ENCODE data around the gene HCAR3. TPM values are rescaled to one million over a fixed set of nuclear protein-coding genes. Genes with fewer than 3 reads are reported as not detected.
"Not testable (repeated sequence)": the region's sequence is repeated elsewhere in the genome, so short reads cannot be mapped to it uniquely, and the experiment has no call there.

HCAR3 gene
- total and polyA plus RNA-seq, 2 experiments from 2014 or later: not detected

DNA sequence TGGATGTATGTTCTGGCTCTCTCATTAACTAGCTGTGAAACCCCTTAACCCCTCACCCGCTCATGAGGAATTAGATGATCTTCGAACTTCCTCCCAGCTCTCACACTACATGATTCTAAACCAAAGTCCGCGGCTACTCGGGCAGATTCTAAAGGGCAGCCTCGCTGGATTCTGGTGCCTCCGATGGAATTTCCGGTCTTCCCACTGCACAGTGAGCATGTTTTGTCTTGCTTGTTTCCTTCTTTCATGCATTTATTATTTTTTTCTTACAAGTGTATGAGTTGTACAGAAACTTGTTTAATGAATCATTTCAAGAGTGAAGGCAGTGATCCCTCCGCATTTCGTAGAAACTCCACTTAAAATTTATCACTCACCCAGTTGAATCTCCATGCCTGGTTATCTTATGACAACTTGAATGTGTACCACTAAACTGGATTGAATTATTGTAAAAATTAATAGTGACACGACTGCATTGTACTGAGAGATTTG is 4.5 kb upstream of the HCAR3 start:
- WGBS, 2 experiments (ENCODE audit: low coverage in 1 of 2, low lambda C conversion rate in 2 of 2, missing lambda C conversion rate in 2 of 2): 89 to 90% methylated on average over 11 of the region's 11 CpGs
- no peaks in the 10 kb centered on the region for H4K20me1 ChIP-seq (ENCODE audit: insufficient read depth)
- no peak overlapping the region for H3K9ac ChIP-seq
- no peaks in the 10 kb centered on the region for H3K9me3 ChIP-seq (ENCODE audit: low read depth)
- no peak for TF ChIP-seq EZH2phosphoT487 (IDR thresholded peaks at IDR 0.05; ENCODE audit: insufficient read depth, low read depth)
- TF ChIP-seq EZH2 (IDR thresholded peaks at IDR 0.05; ENCODE audit: insufficient read depth, poor library complexity, severe bottlenecking): no peak
- peaks cover 7% of the 10 kb centered on the region; the same call in 1 of the 2 replicates for H3K4me1 ChIP-seq (ENCODE audit: insufficient read depth)
- H2AFZ ChIP-seq: no peak overlapping the region
- H3K27ac ChIP-seq: no peak overlapping the region
- H3K36me3 ChIP-seq (ENCODE audit: low read depth): no peaks in the 10 kb centered on the region
- no peak overlapping the region for H3K4me2 ChIP-seq (ENCODE audit: unreplicated experiment)
- peaks cover 6% of the 10 kb centered on the region; the same call in 1 of the 2 replicates for H3F3A ChIP-seq (ENCODE audit: insufficient read depth)
- in situ Hi-C loops (cut with MboI): no loop called here
- H3K79me2 ChIP-seq (ENCODE audit: insufficient read depth): no peaks in the 10 kb centered on the region
- H3K27me3 ChIP-seq (replicated peaks; ENCODE audit: insufficient read depth): no peaks in the 10 kb centered on the region
- no peaks in the 10 kb centered on the region for H3K9me2 ChIP-seq (ENCODE audit: insufficient read depth)
- no peak for DNase-seq
- H3K4me3 ChIP-seq: no peak overlapping the region

DNA sequence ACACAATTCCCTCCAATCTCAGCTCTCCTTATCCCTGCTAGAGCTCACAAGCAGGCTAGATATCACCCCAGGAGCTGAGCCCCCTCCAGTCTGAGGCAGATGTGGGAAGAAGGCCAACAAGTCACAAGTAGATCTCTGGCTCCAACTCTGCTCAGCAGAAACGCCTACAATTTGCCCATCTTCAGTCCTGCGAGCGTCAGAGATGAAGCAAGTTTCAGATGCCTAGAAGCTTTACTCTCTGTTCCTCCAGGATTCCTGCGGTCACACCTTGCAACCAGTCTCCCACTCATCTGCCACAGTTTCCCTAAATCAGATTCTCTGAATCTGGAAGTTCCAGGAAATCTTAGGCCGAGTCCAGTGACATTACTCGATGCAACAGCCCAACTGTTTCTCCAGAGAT is 1.4 kb downstream of the HCAR3 start:
- in situ Hi-C loops (cut with MboI); H3K9me3 ChIP-seq (ENCODE audit: low read depth); H3K4me1 ChIP-seq (ENCODE audit: insufficient read depth); H3F3A ChIP-seq (ENCODE audit: insufficient read depth); H3K36me3 ChIP-seq (ENCODE audit: low read depth); H3K9ac ChIP-seq; H3K4me2 ChIP-seq (ENCODE audit: unreplicated experiment); H3K9me2 ChIP-seq (ENCODE audit: insufficient read depth); H3K27me3 ChIP-seq (replicated peaks; ENCODE audit: insufficient read depth); H2AFZ ChIP-seq; H4K20me1 ChIP-seq (ENCODE audit: insufficient read depth); H3K79me2 ChIP-seq (ENCODE audit: insufficient read depth); H3K4me3 ChIP-seq; H3K27ac ChIP-seq: not testable (repeated sequence)
- 20 to 21% methylated on average over 6 of the region's 6 CpGs for WGBS, 2 experiments (ENCODE audit: low coverage in 1 of 2, low lambda C conversion rate in 2 of 2, missing lambda C conversion rate in 2 of 2)
- DNase-seq: peak; percentile 40

DNA sequence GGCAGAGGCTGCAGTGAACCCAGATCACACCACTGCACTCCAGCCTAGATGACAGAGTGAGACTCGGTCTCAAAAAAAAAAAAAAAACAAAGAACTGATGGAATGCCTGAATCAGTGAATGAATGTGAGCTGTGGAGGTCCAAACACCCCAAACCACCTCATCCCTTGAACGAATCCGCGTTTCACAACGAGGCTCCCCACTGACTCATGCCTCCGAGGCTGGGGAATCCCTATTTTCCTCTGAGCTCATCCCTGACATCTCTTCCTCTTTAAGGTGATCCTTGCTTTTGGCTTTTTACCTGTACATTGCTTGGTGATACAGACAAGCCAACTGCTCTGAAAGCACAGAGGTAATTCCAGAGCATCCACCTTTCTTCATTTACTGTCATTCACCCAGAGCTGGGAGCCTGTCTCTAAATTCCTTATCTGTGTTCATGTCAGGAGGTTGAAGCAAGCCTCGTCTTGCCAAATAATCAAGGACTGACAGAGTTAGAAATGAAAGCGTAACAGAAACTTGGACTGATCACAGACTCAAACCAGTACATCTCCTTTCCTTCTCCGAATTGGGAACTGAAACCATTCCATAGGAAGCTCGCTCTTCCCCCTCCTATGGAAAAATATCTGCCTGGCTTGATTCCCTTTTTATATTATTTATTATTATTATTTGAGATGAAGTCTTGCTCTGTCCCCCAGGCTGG is 3.0 kb downstream of the HCAR3 start:
- H3K9ac ChIP-seq; H3K4me3 ChIP-seq; H2AFZ ChIP-seq; DNase-seq; H3K27ac ChIP-seq; H3K27me3 ChIP-seq (replicated peaks; ENCODE audit: insufficient read depth); H3K79me2 ChIP-seq (ENCODE audit: insufficient read depth); in situ Hi-C loops (cut with MboI); H3K9me3 ChIP-seq (ENCODE audit: low read depth); H3K9me2 ChIP-seq (ENCODE audit: insufficient read depth); H3K4me1 ChIP-seq (ENCODE audit: insufficient read depth); H3F3A ChIP-seq (ENCODE audit: insufficient read depth); H3K4me2 ChIP-seq (ENCODE audit: unreplicated experiment); H3K36me3 ChIP-seq (ENCODE audit: low read depth); H4K20me1 ChIP-seq (ENCODE audit: insufficient read depth): not testable (repeated sequence)
- 93 to 94% methylated on average over 4 of the region's 10 CpGs for WGBS, 2 experiments (ENCODE audit: low coverage in 1 of 2, low lambda C conversion rate in 2 of 2, missing lambda C conversion rate in 2 of 2)

DNA sequence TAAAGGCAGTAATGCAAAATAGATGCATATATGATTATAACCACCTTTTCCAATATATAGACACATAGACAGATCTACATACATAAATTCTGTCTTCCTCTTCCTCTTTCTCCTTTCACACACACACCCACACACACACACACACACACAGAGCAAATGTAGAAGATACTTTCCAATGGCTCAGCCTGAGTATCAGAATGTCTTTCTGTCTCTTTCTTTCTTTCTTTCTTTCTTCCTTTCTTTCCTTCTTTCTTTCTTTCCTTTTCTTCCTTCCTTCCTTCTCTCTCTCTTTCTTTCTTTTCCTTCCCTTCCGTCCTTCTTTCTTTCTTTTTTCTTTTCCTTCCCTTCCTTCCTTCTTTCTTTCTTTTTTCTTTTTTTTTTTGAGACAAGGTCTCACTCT is 5.3 kb downstream of the HCAR3 start:
- in situ Hi-C loops (cut with MboI); H3K9me3 ChIP-seq (ENCODE audit: low read depth); H3K4me2 ChIP-seq (ENCODE audit: unreplicated experiment); H3K36me3 ChIP-seq (ENCODE audit: low read depth); H2AFZ ChIP-seq; H3F3A ChIP-seq (ENCODE audit: insufficient read depth); H3K4me1 ChIP-seq (ENCODE audit: insufficient read depth); H3K9me2 ChIP-seq (ENCODE audit: insufficient read depth); H3K79me2 ChIP-seq (ENCODE audit: insufficient read depth); H4K20me1 ChIP-seq (ENCODE audit: insufficient read depth); DNase-seq; H3K27ac ChIP-seq; H3K4me3 ChIP-seq; H3K27me3 ChIP-seq (replicated peaks; ENCODE audit: insufficient read depth); H3K9ac ChIP-seq: not testable (repeated sequence)
- WGBS, 2 experiments (ENCODE audit: low coverage in 1 of 2, low lambda C conversion rate in 2 of 2, missing lambda C conversion rate in 2 of 2): 40 to 76% methylated on average over 1 of the region's 1 CpG

DNA sequence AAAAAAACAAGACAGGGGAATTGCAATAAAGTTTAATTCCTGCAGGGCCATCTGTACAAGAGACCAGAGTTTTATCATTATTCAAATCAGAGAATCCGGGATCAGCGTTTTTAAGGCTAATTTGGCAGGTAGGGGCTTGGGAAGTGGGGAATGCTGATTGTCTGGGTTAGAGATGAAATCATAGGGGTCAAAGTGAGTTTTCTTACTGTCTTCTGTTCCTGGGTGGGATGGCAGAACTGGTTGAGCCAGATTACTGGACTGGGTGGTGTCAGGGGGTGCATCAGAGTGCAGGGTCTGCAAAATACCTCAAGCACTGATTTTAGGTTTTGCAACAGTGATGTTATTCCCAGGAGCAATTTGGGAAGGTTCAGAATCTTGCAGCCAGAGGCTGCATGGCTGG is 6.3 kb downstream of the HCAR3 start:
- H3K36me3 ChIP-seq (ENCODE audit: low read depth); H3F3A ChIP-seq (ENCODE audit: insufficient read depth); H3K9ac ChIP-seq; H3K9me3 ChIP-seq (ENCODE audit: low read depth); H3K27ac ChIP-seq; DNase-seq; H3K27me3 ChIP-seq (replicated peaks; ENCODE audit: insufficient read depth); H3K4me1 ChIP-seq (ENCODE audit: insufficient read depth); H3K9me2 ChIP-seq (ENCODE audit: insufficient read depth); H3K4me2 ChIP-seq (ENCODE audit: unreplicated experiment); H4K20me1 ChIP-seq (ENCODE audit: insufficient read depth); in situ Hi-C loops (cut with MboI); H2AFZ ChIP-seq; H3K79me2 ChIP-seq (ENCODE audit: insufficient read depth); H3K4me3 ChIP-seq: not testable (repeated sequence)
- WGBS, 2 experiments (ENCODE audit: low coverage in 1 of 2, low lambda C conversion rate in 2 of 2, missing lambda C conversion rate in 2 of 2): 33 to 35% methylated on average over 2 of the region's 2 CpGs

DNA sequence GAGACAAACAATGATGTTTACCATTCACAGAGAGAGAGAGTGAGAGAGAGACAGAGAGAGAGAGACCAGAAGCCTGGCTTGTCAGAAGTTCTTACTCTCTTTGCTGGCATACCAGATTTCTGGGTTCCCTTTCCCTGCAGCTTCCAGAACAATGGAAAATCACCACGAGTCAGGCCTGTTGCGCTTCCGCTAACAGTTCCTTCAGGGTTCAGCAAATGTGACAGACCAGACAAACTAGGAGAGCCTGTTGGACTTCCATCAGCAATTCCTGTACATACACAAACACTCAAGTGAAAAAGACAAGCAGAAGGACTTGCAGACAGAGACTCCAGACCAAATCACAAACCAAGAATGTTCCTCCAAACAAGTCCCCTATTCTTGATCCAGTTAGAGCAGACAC is 7.3 kb downstream of the HCAR3 start:
- H3K79me2 ChIP-seq (ENCODE audit: insufficient read depth); H3K4me1 ChIP-seq (ENCODE audit: insufficient read depth); in situ Hi-C loops (cut with MboI); H3K9me2 ChIP-seq (ENCODE audit: insufficient read depth); H3K27ac ChIP-seq; H4K20me1 ChIP-seq (ENCODE audit: insufficient read depth); H3K9ac ChIP-seq; H3K9me3 ChIP-seq (ENCODE audit: low read depth); H3K4me3 ChIP-seq; H2AFZ ChIP-seq; H3K36me3 ChIP-seq (ENCODE audit: low read depth); H3K27me3 ChIP-seq (replicated peaks; ENCODE audit: insufficient read depth); DNase-seq; H3K4me2 ChIP-seq (ENCODE audit: unreplicated experiment); H3F3A ChIP-seq (ENCODE audit: insufficient read depth): not testable (repeated sequence)
- WGBS, 2 experiments (ENCODE audit: low coverage in 1 of 2, low lambda C conversion rate in 2 of 2, missing lambda C conversion rate in 2 of 2): no CpG with 5 or more reads among the region's 3 CpGs

DNA sequence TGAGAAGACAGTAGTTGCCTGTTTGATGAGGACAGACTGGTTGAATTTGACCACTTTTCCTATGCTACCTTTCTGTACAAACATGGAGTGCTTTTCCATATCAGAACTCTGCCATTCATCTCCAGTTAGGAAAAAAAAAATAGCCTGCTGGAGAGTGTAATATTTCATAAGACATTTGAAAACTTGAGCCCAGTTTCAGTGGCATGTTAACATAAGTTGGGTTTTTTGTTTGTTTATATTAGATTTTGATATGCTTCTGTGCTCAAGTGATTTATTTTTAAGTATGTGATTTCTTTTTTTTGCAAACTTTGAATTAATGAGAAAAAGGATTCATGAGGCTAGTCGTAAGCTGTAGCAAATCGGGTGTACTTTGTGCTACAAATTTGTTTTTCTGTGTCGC is 12.8 kb downstream of the HCAR3 start:
- in situ Hi-C loops (cut with MboI); H4K20me1 ChIP-seq (ENCODE audit: insufficient read depth); H3K36me3 ChIP-seq (ENCODE audit: low read depth); DNase-seq; H3K9me2 ChIP-seq (ENCODE audit: insufficient read depth); H3K4me3 ChIP-seq; H3K9me3 ChIP-seq (ENCODE audit: low read depth); H3K4me2 ChIP-seq (ENCODE audit: unreplicated experiment); H2AFZ ChIP-seq; H3K4me1 ChIP-seq (ENCODE audit: insufficient read depth); H3K9ac ChIP-seq; H3K27me3 ChIP-seq (replicated peaks; ENCODE audit: insufficient read depth); H3F3A ChIP-seq (ENCODE audit: insufficient read depth); H3K79me2 ChIP-seq (ENCODE audit: insufficient read depth); H3K27ac ChIP-seq: not testable (repeated sequence)
- WGBS, 2 experiments (ENCODE audit: low coverage in 1 of 2, low lambda C conversion rate in 2 of 2, missing lambda C conversion rate in 2 of 2): 88 to 94% methylated on average over 3 of the region's 3 CpGs
